OCI-LY7 (cell line): ENCODE results near the gene PCDH1. TPM values are rescaled to one million over a fixed set of nuclear protein-coding genes. Genes with fewer than 3 reads are reported as not detected.

Experiments used
- BruUV-seq: library from RNA; stranded (reverse); fragments of 400-500 nt; replicated peaks from 2 replicates; lab custom pipeline; 2021; lab: Mats Ljungman, UMichigan
- CTCF ChIA-PET: fragments of 300-600 bp; sonication (Branson Sonifier 250); formaldehyde crosslinking; loops from one replicate; lab custom pipeline; 2022; ENCODE audit warnings: antibody characterized with exemption; ENCODE audit not compliant: unreplicated experiment; lab: Charles Lee
- POLR2A ChIA-PET: fragments of 300-600 bp; sonication (Branson Sonifier 250); formaldehyde crosslinking; loops from one replicate; lab custom pipeline; 2022; ENCODE audit warnings: antibody characterized with exemption; lab: Charles Lee
- DNase-seq: peaks from one replicate; pipeline ENCODE4 v3.0.0-alpha.2; 2015; ENCODE audit warnings: low spot score
- H2AFZ ChIP-seq: fragments of 200-600 bp; sonication (generic), shearing (Covaris generic); 2 replicates; pipeline ENCODE4 v1.6.1; 2014; ENCODE audit warnings: mild to moderate bottlenecking, antibody characterized with exemption, low read length, moderate library complexity
- H3K27ac ChIP-seq: fragments of 200-600 bp; sonication (generic); 2 replicates; pipeline ENCODE4 v1.5.1; 2014; ENCODE audit warnings: mixed run types, low read depth, mild to moderate bottlenecking, moderate library complexity, low read length, inconsistent platforms; ENCODE audit not compliant: poor library complexity, severe bottlenecking
- H3K36me3 ChIP-seq: fragments of 200-600 bp; sonication (generic); 2 replicates; pipeline ENCODE4 v1.6.1; 2014; ENCODE audit warnings: mild to moderate bottlenecking, antibody characterized with exemption, low read length, moderate library complexity, mixed read lengths; ENCODE audit not compliant: insufficient read depth
- H3K4me1 ChIP-seq: fragments of 200-600 bp; sonication (generic); 2 replicates; pipeline ENCODE4 v1.5.1; 2014; ENCODE audit warnings: mild to moderate bottlenecking, low read length; ENCODE audit not compliant: insufficient read depth, poor library complexity, severe bottlenecking
- H3K4me2 ChIP-seq: fragments of 200-600 bp; sonication (generic); 2 replicates; pipeline ENCODE4 v1.6.1; 2014; ENCODE audit warnings: mild to moderate bottlenecking, low read length
- H3K4me3 ChIP-seq: fragments of 200-600 bp; sonication (generic); 2 replicates; pipeline ENCODE4 v1.5.1; 2014; ENCODE audit warnings: mild to moderate bottlenecking, low read depth, low read length; ENCODE audit not compliant: poor library complexity, severe bottlenecking
- H3K79me2 ChIP-seq: fragments of 200-600 bp; sonication (generic); 2 replicates; pipeline ENCODE4 v1.6.1; 2016; ENCODE audit warnings: low read depth, mild to moderate bottlenecking, low read length, moderate library complexity, mixed read lengths; ENCODE audit not compliant: insufficient read depth
- H3K9me2 ChIP-seq: fragments of 200-600 bp; sonication (generic); 2 replicates; pipeline ENCODE4 v1.6.1; 2016; ENCODE audit warnings: mild to moderate bottlenecking, low read length, mixed read lengths; ENCODE audit not compliant: insufficient read depth
- H3K9me3 ChIP-seq: fragments of 200-600 bp; sonication (generic); 2 replicates; pipeline ENCODE4 v1.6.1; 2014; ENCODE audit warnings: mild to moderate bottlenecking, mixed run types, low read length, mixed read lengths
- H4K20me1 ChIP-seq: fragments of 200-600 bp; sonication (generic); 2 replicates; pipeline ENCODE4 v1.6.1; 2014; ENCODE audit warnings: mild to moderate bottlenecking, antibody characterized with exemption, low read length, moderate library complexity, mixed read lengths; ENCODE audit not compliant: insufficient read depth
- CTCF ChIP-seq: fragments of 200-600 bp; sonication (generic); conservative IDR thresholded peaks from 2 replicates; pipeline ENCODE4 v1.5.1; 2014; ENCODE audit warnings: mild to moderate bottlenecking, antibody characterized with exemption, low read length, moderate library complexity, mixed read lengths
- EZH2phosphoT487 ChIP-seq: fragments of 200-600 bp; sonication (generic); IDR thresholded peaks from 2 replicates; pipeline ENCODE4 v1.6.1; 2018; ENCODE audit warnings: low read depth, borderline replicate concordance, mild to moderate bottlenecking, mixed run types, antibody characterized with exemption, low read length, moderate library complexity, mixed read lengths
- intact Hi-C: fragments of 100-400 bp; cut with micrococcal nuclease; formaldehyde crosslinking; loops from one replicate; pipeline ENCODE4 v1.10.0; 2022; ENCODE audit not compliant: unreplicated experiment
- total RNA-seq, 2 experiments: library from RNA; depleted of rRNA in 1 of 2; stranded (reverse); fragments of >200 nt in 1 of 2; shearing (Covaris generic) in 1 of 2; gene quantifications; 2 replicates each; pipeline ENCODE4 v1.2.3, GENCODE V29; 2014 to 2022

The PCDH1 gene
- total RNA-seq, 2 experiments from 2014 or later = not detected

GRCh38 chr5:141858079-141858765, 20.0 kb downstream of the PCDH1 start:
- CTCF ChIA-PET = interaction anchor here (1.0 kb wide), 1 partner anchor 23 kb away, joined by 3 read pairs; no protein-coding TSS in a partner anchor
- H3K27ac ChIP-seq = no peak overlapping the region
- no peak overlapping the region for H2AFZ ChIP-seq
- no peak overlapping the region for H3K4me2 ChIP-seq
- H3K4me3 ChIP-seq = no peak overlapping the region
- H4K20me1 ChIP-seq = no peaks in the 10 kb centered on the region
- H3K36me3 ChIP-seq = no peaks in the 10 kb centered on the region
- intact Hi-C loops = no loop called here
- no peak for DNase-seq
- no peaks in the 10 kb centered on the region for H3K9me2 ChIP-seq
- no TSS peak for BruUV-seq
- TF ChIP-seq CTCF = no peak
- TF ChIP-seq EZH2phosphoT487 = no peak
- POLR2A ChIA-PET = interaction anchor here (0.6 to 1.2 kb wide), 3 partner anchors 9 to 166 kb away, joined by 3 to 5 read pairs (median 4); no protein-coding TSS in a partner anchor
- no peaks in the 10 kb centered on the region for H3K79me2 ChIP-seq
- no peaks in the 10 kb centered on the region for H3K9me3 ChIP-seq
- H3K4me1 ChIP-seq = no peaks in the 10 kb centered on the region

- H3K27ac ChIP-seq = no peak overlapping the region
- H3K4me2 ChIP-seq = no peak overlapping the region
- ChIA-PET POLR2A (interaction anchor here (1.0 kb wide), 1 partner anchor 8 kb away, joined by 5 read pairs; no protein-coding TSS in a partner anchor), CTCF (no interaction called here)
- H3K9me2 ChIP-seq = no peaks in the 10 kb centered on the region
- no peaks in the 10 kb centered on the region for H4K20me1 ChIP-seq
- H2AFZ ChIP-seq = no peak overlapping the region
- no peaks in the 10 kb centered on the region for H3K9me3 ChIP-seq
- no peaks in the 10 kb centered on the region for H3K36me3 ChIP-seq
- no peak overlapping the region for H3K4me3 ChIP-seq
- intact Hi-C loops = no loop called here
- no peaks in the 10 kb centered on the region for H3K79me2 ChIP-seq
- TF ChIP-seq CTCF (no peak), EZH2phosphoT487 (no peak)
- no peaks in the 10 kb centered on the region for H3K4me1 ChIP-seq
- BruUV-seq = no TSS peak
- no peak for DNase-seq
These were observed 21.0 kb downstream of the PCDH1 start for GRCh38 chr5:141857226-141857625.
